ENCODE measurements around the gene PKP4.

DNA sequence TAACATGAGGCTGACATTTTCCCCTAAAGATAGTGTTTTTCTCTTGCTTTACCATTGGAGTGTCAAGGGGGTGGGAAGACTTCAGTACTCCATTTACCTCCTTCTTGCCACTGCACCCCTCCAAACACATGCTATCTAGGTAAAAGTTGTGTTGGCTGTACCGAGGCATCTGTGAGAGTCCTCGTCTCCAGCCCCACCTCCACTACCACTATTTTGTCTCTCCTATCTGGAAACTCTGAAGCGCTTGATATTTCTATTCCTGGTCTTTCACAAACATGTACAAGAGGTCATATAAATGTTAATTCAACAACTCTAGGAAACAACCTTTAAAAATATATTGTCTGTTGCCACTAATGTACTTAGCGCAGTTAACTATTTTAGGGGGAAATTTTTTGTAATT is 132.6 kb downstream of the PKP4 start:
- TF ChIP-seq, protein P1, sequence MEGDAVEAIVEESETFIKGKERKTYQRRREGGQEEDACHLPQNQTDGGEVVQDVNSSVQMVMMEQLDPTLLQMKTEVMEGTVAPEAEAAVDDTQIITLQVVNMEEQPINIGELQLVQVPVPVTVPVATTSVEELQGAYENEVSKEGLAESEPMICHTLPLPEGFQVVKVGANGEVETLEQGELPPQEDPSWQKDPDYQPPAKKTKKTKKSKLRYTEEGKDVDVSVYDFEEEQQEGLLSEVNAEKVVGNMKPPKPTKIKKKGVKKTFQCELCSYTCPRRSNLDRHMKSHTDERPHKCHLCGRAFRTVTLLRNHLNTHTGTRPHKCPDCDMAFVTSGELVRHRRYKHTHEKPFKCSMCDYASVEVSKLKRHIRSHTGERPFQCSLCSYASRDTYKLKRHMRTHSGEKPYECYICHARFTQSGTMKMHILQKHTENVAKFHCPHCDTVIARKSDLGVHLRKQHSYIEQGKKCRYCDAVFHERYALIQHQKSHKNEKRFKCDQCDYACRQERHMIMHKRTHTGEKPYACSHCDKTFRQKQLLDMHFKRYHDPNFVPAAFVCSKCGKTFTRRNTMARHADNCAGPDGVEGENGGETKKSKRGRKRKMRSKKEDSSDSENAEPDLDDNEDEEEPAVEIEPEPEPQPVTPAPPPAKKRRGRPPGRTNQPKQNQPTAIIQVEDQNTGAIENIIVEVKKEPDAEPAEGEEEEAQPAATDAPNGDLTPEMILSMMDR (IDR thresholded peaks at IDR 0.05): no peak
- no peak for TF ChIP-seq POLR2A (IDR thresholded peaks at IDR 0.05)
